D721Med (cell line): ENCODE results near the gene GAPVD1.

ENCODE experiments used
- DNase-seq: peaks from one replicate; pipeline ENCODE4 v3.0.0; 2011; ENCODE audit warnings: low spot score; ENCODE audit not compliant: insufficient read length
- FAIRE-seq: peaks from 2 replicates; lab custom pipeline; 2011; peaks lifted over from hg19 to GRCh38; lab: Jason Lieb, UNC
- TF ChIP-seq, protein P1 (sequence below): IDR thresholded peaks from 2 replicates; pipeline ENCODE4 v1.5.1; 2012; ENCODE audit warnings: mild to moderate bottlenecking, control low read depth; ENCODE audit not compliant: insufficient read depth; ENCODE audit errors: missing control alignments

GAPVD1 gene

DNA sequence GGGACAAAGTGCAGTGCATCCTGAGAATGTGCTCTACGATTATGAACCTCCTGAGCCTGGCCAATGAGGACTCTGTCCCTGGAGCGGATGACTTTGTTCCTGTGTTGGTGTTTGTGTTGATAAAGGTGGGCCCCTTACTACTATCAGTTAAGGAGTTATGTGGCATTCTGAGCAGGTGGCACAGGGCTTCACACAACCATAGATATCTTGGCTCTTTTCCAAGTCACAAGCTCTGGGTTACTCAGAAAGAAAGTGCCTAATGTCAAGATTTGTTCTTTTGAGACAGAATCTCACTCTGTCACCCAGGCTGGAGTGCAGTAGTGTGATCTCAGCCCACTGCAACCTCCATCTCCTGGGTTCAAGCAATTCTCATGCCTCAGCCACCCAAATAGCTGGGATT, 99.0 kb downstream of the GAPVD1 start:
- DNase-seq: no peak
- TF ChIP-seq, protein P1, sequence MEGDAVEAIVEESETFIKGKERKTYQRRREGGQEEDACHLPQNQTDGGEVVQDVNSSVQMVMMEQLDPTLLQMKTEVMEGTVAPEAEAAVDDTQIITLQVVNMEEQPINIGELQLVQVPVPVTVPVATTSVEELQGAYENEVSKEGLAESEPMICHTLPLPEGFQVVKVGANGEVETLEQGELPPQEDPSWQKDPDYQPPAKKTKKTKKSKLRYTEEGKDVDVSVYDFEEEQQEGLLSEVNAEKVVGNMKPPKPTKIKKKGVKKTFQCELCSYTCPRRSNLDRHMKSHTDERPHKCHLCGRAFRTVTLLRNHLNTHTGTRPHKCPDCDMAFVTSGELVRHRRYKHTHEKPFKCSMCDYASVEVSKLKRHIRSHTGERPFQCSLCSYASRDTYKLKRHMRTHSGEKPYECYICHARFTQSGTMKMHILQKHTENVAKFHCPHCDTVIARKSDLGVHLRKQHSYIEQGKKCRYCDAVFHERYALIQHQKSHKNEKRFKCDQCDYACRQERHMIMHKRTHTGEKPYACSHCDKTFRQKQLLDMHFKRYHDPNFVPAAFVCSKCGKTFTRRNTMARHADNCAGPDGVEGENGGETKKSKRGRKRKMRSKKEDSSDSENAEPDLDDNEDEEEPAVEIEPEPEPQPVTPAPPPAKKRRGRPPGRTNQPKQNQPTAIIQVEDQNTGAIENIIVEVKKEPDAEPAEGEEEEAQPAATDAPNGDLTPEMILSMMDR: no peak
- no peak for FAIRE-seq

DNA sequence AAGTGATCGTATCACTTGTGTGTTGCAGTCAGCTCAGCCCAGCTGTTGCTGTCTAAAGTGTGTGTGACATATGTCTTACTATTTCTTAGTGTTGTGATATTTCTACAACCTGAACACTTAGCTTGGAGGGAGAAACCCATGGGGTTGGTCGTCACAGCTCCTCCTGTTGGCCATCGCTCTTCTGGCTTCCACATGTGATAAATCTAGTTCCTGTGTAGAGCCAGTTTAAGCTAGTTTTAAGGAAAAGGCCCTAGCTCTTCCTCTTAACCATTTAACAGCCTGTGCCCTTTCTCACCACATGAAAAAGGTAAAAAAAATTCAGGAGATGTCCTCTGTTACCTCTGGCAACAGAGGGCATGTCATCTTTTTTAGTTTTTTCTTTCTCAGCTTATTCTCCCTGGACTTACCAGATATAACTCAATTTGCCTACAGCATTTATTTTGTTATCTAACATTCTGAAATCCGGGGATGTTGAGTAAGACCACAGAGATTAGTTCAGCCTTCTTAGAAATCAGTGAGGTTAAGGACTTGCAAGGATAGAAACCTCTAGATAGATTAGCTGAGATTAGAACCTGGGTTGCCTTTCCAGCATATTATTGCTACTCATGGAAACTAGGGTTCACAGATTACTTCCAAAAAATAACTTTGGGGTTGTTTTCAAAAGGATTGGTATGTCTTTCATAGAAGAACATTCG, 100.4 kb downstream of the GAPVD1 start:
- TF ChIP-seq, protein P1: peak; percentile 19
- DNase-seq (no peak), FAIRE-seq (peak; percentile 6)

DNA sequence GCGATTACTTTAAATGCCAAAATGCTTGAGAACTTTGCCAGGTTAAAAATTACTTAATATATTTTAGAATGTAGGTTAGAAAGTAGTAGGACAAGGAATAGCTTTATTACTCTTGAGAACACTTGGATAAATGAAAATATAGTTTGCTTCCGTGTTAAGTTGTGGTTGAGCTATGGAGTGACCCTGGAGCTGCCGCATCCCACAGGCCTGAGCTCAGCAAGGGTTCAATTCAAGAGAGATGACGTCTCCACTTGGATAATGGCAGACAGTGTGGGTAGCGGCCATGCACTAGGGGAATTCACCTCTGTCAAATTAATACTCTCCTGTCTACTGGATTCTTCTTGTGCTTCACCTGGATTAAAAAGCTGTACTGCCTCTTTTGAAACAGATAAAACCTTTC, 105.0 kb downstream of the GAPVD1 start:
- FAIRE-seq: no peak
- no peak for DNase-seq
- TF ChIP-seq, protein P1: no peak

DNA sequence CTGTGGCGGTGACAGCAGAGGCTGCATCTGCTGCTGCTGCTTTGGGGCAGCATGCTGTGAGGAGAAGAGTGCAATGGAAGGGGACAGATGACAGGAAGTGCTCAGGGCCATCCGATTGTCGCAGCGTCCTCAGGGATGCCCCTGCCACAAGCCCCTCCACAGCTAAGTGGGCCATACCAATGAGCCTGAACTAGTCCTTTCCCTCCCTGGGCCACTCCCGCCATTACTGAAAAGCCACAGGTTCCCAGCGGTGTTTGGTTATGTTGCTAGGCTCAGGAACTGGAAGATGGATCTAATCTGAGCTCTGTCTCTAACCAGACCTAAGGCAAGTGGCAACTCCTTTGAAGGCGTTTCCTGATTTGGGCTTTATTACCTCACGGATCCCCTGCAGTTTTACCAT, 109.2 kb downstream of the GAPVD1 start:
- DNase-seq (no peak), FAIRE-seq (no peak)
- TF ChIP-seq, protein P1: no peak

DNA sequence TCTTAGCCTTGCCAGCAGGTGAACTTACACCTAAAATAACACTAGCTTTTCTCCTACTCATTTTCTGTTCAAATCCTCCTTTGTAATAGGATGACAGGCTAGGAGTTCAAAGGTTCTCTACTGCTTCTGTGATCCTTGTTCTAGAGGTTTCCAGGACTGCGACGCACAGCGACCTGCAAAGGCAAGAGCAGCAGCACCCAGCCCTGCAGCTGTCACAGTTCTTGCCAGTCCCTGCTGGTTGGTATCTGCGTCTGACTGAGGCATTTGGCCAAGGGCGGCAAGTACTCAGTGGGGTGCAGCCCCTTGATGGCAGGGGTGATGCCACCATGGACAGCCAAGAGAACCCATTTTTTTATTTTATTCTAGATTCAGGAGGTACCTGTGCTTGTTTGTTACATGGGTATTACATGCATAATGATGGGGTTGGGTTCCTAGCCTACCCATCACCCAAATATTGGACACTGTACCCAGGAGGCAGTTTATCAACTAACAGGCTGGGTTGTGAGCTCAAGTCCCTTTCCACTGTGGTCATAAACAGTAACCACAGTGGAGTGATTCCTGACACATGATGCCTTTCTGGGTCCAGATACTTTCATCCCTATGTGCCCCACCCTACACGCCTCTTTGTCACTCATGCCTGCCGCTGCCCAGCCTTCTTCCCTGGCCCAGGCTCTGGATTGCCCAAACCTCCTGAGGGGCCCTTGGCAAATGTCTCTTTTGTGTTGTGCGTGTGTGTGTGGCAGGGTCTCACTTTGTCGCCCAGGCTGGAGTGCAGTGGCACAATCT, 111.0 kb downstream of the GAPVD1 start:
- DNase-seq (no peak), FAIRE-seq (no peak)
- TF ChIP-seq, protein P1: no peak

DNA sequence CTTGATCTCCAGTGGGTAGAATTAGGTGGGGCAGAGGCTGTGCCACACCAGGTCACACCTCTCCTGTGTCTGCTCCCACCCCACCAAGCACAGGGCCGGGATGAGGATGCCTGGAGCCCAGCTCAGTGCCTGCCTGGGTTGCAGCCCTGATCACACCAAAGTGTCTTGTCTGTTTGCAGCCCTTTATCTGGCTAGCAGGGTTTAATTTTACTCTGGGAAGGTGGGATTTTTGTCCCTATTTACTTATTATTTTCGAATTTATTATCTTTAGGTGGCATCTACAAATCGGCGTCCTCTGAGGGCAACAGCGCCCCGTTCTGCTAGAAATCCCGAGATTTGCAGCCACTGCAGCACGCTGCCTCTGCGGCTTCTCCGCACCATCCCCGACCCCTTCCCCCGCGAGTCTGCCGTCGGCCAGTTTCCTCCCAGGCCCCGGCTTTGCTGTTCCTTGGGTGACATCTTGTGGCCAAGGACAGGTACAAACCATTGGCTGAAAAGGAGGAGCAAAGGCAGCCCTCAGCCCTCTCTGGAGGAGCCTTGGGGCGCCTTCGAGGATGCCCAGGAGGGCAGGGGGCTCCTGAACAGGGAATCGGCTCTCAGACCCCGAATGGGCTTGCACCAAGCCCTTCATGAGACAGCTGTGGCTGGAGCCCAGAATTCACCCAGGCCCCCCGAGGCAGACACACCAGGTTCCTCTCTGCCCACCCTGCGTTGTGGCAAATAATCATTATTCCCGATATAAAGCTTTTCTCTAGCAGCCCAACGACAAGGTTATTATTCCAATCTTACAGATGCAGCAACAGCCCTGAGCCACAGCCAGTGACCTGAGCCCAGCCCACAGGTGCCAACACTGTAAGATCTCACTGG, 113.0 kb downstream of the GAPVD1 start:
- no peak for FAIRE-seq
- peak; percentile 76 for DNase-seq
- TF ChIP-seq, protein P1: peak; percentile 90
